Spinal cord (tissue), 10 donors: ENCODE results near the gene NMS. TPM values are rescaled to one million over a fixed set of nuclear protein-coding genes. Genes with fewer than 3 reads are reported as not detected.
A peak's percentile ranks its signal among the peaks of the same experiment; 100 is the strongest.

Source experiments
- DNase-seq, 6 donors: peaks; one replicate each; pipeline versions ENCODE4 v3.0.0 to v3.0.0-alpha.2; 2013 to 2015; ENCODE audit warnings: low spot score in 6 of 6, low read depth in 4 of 6
- H3K27ac ChIP-seq: one replicate; pipeline ENCODE4 v1.5.1; 2013; ENCODE audit warnings: low read depth, low read length, control low read depth
- H3K27me3 ChIP-seq: one replicate; pipeline ENCODE4 v1.6.1; 2013; ENCODE audit warnings: low read length; ENCODE audit not compliant: control insufficient read depth, insufficient read depth
- H3K36me3 ChIP-seq: one replicate; pipeline ENCODE4 v1.6.1; 2013; ENCODE audit warnings: low read length; ENCODE audit not compliant: control insufficient read depth, insufficient read depth
- H3K4me1 ChIP-seq: one replicate; pipeline ENCODE4 v1.6.1; 2013; ENCODE audit warnings: low read length; ENCODE audit not compliant: control insufficient read depth, insufficient read depth
- H3K4me3 ChIP-seq: one replicate; pipeline ENCODE4 v1.5.1; 2013; ENCODE audit warnings: low read depth, low read length, control low read depth
- H3K9me3 ChIP-seq: one replicate; pipeline ENCODE4 v1.6.1; 2013; ENCODE audit warnings: low read length; ENCODE audit not compliant: control insufficient read depth, insufficient read depth
- WGBS: methylation state at CpG from one replicate; pipeline ENCODE4 v1.1.5; 2013; ENCODE audit warnings: missing lambda C conversion rate; ENCODE audit not compliant: insufficient coverage; 5-methylcytosine and 5-hydroxymethylcytosine counted together
- polyA plus RNA-seq, 2 donors: library from polyadenylated mRNA; unstranded; fragments of 120-200 nt; gene quantifications; one replicate each; pipeline ENCODE4 v1.2.1, GENCODE V29; 2013; ENCODE audit not compliant: insufficient read length in 2 of 2
- total RNA-seq, 2 donors: library from RNA; depleted of rRNA in 1 of 2; stranded (reverse); fragments of 120-200 nt in 1 of 2; fragments of >200 nt in 1 of 2; gene quantifications; one replicate each; pipeline versions ENCODE4 v1.2.3 to v1.2.4, GENCODE V29; 2013 to 2014
- donor health status: healthy.

Gene NMS
- total and polyA plus RNA-seq, 4 donors = 0.44 to 4.0 (median 2.1) TPM

DNA sequence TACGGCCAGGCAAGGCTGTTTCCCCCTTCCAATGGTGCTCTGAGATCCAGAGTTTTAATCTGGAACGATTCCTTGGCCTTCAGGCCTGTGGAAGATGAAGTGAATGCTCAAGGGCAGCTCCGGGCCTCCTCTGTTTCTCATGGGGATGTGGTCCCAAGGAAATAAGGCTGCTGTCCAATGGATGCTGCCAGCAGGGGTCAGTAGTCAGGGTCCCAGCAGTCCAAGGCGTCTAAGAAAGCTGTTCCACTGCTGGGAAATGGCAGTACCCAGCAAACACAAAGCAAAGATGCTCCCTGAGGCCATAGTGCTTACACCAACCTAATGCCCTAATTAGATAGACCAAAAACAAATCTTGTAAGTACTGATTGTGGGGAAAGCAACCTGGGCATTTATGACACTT, 12.5 kb downstream of the NMS start:
- DNase-seq = no peak
- no peaks in the 10 kb centered on the region for H3K9me3 ChIP-seq
- no peaks in the 10 kb centered on the region for H3K36me3 ChIP-seq
- no peak overlapping the region for H3K27ac ChIP-seq
- H3K4me1 ChIP-seq = no peaks in the 10 kb centered on the region
- 64% methylated on average over 4 of the region's 4 CpGs for WGBS
- no peaks in the 10 kb centered on the region for H3K27me3 ChIP-seq
- H3K4me3 ChIP-seq = no peak overlapping the region

DNA sequence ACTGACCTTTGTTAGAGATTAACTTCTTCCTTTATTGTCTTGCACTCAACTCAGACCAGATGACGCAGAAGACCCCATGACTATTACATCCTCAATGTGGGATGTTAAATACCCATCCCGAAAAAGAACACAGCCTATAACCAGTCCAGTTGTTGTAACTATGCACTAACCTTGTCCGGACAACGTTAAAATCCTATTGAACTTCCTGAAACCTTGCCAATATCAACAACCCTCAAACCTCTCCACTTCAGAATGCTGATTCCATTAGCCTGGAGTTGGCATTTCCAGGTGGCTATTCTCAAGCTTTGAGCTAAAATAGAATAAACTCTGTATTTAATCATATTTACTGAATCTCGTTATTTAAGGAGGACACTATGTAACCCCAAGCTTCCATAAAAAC, 13.6 kb downstream of the NMS start:
- no peaks in the 10 kb centered on the region for H3K36me3 ChIP-seq
- DNase-seq = no peak
- H3K9me3 ChIP-seq = no peaks in the 10 kb centered on the region
- H3K4me1 ChIP-seq = no peaks in the 10 kb centered on the region
- H3K4me3 ChIP-seq = no peak overlapping the region
- no peaks in the 10 kb centered on the region for H3K27me3 ChIP-seq
- 65% methylated on average over 4 of the region's 5 CpGs for WGBS
- H3K27ac ChIP-seq = no peak overlapping the region

DNA sequence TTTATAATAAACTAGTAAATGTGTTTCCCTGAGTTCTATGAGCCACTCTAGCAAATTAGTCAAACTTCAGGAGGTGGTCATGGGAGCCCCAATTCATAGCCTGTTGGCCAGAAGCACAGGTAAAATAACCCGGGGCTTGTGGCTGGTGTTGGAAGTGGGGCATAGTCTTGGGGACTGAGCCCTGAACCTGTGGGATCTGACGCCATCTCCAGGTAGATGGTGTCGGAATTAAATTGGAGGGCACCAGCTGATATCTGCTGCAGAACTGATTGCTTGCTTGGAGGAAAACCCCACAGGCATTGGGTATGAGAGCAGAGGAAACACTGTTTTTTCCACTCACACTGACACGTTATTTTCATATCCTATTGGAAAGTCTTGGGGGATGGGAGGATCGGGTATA, 14.1 kb downstream of the NMS start:
- Histone ChIP-seq H3K36me3 (no peaks in the 10 kb centered on the region), H3K9me3 (no peaks in the 10 kb centered on the region), H3K27me3 (no peaks in the 10 kb centered on the region), H3K4me1 (no peaks in the 10 kb centered on the region), H3K4me3 (no peak overlapping the region), H3K27ac (no peak overlapping the region)
- WGBS = 82% methylated on average over 3 of the region's 5 CpGs
- no peak for DNase-seq

DNA sequence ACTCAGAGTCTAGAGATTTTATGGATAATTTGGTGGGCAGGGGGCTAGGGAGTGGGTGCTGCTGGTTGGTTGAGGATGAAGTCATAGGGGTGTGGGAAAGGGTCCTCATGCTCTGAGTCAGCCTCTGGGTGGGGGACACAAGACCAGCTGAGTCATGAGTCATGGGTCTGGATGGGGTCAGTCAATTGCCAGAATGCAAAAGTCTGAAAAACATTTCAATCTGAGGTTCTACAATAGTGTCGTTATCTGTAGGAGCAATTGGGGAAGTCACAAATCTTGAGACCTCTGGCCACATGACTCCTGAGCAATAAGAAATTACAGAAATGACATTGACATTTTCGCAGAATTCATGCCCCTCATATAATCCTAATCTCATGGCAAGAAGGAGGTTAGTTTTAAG, 15.1 kb downstream of the NMS start:
- H3K36me3 ChIP-seq = no peaks in the 10 kb centered on the region
- H3K4me3 ChIP-seq = no peak overlapping the region
- no peak overlapping the region for H3K27ac ChIP-seq
- 80% methylated on average over 1 of the region's 2 CpGs for WGBS
- H3K9me3 ChIP-seq = no peaks in the 10 kb centered on the region
- H3K4me1 ChIP-seq = no peaks in the 10 kb centered on the region
- no peaks in the 10 kb centered on the region for H3K27me3 ChIP-seq
- no peak for DNase-seq

DNA sequence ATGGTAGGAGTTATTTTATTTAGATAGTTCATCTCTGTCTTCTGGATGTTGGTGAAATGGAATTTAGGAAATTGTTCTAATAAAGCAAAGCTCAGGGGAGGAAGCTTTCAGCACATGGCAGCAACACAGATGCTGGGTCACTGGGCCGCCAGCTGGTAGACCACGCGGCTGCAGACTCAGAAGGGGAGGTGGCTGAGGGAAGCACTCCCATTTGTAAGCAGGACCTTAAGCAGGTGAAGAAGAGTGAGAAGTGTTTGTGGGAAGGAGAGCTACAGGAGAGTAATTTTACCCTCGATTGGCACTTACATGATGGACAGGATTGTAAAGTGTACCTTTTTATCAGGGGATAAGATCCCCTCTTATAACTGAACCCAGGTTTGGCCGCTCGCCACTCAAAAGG, 24.4 kb downstream of the NMS start:
- H3K36me3 ChIP-seq = no peaks in the 10 kb centered on the region
- no peaks in the 10 kb centered on the region for H3K27me3 ChIP-seq
- H3K4me3 ChIP-seq = no peak overlapping the region
- H3K9me3 ChIP-seq = peaks cover 2% of the 10 kb centered on the region
- no peak overlapping the region for H3K27ac ChIP-seq
- no peaks in the 10 kb centered on the region for H3K4me1 ChIP-seq
- WGBS = 83% methylated on average over 5 of the region's 6 CpGs
- no peak for DNase-seq

DNA sequence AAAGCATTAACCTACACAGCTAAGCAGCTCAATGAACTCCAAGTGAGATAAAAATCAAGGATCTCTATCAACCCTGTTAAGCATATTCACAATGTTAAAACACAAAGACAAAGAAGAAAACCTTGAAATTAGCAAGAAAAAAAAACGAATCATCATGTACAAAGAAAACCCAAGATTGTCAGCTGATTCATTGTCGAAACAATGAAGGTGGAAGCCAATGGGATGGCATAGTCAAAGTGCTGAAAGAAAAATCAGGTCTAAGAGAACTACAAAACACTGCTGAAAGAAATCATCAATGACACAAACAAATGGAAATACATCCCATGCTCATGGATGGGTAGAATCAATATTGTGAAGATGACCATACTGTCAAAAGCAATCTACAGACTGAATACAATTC, 32.5 kb downstream of the NMS start:
- no peak for DNase-seq
- no CpG with 5 or more reads among the region's 2 CpGs for WGBS
- H3K9me3 ChIP-seq = no peaks in the 10 kb centered on the region
- H3K27ac ChIP-seq = no peak overlapping the region
- H3K27me3 ChIP-seq = no peaks in the 10 kb centered on the region
- no peak overlapping the region for H3K4me3 ChIP-seq
- H3K36me3 ChIP-seq = no peaks in the 10 kb centered on the region
- no peaks in the 10 kb centered on the region for H3K4me1 ChIP-seq

DNA sequence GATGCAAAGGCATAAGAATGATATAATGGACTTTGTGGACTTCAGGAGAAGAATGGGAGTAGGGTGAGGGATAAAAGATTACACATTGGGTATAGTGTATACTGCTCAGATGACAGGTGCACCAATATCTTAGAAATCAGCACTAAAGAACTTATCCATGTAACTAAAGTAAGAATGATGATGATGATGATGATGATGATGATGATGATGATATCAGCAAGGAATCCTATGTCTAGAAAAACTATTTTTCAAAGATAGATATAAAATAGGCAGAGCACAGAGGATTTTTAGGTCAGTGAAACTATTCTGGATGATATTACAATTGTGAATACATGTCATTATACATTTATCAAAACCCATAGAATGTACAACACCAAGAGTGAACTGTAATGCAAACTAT, 34.3 kb downstream of the NMS start:
- no peaks in the 10 kb centered on the region for H3K4me1 ChIP-seq
- no peaks in the 10 kb centered on the region for H3K9me3 ChIP-seq
- no peaks in the 10 kb centered on the region for H3K27me3 ChIP-seq
- H3K36me3 ChIP-seq = no peaks in the 10 kb centered on the region
- no peak for DNase-seq
- H3K27ac ChIP-seq = no peak overlapping the region
- no peak overlapping the region for H3K4me3 ChIP-seq

DNA sequence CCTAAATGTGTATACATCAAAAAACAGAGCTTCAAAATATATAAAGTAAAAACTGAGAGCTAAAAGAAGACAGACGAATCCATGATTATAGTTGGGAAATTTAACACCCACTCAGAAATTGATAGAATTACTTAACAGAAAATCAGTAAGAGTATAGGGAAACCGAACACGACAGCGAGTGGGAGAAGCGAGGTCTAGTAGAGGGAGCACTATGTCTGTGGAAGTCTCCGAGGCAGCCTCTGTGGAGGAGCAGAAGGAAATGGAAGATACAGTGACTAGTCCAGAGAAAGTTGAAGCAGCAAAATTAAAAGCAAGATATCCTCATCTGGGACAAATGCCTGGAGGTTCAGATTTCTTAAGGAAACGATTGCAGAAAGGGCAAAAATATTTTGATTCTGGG, 38.8 kb downstream of the NMS start:
- WGBS = 89% methylated on average over 5 of the region's 7 CpGs
- Histone ChIP-seq H3K27ac (no peak overlapping the region), H3K4me3 (no peak overlapping the region), H3K9me3 (no peaks in the 10 kb centered on the region), H3K36me3 (no peaks in the 10 kb centered on the region), H3K27me3 (no peaks in the 10 kb centered on the region), H3K4me1 (no peaks in the 10 kb centered on the region)
- no peak for DNase-seq

DNA sequence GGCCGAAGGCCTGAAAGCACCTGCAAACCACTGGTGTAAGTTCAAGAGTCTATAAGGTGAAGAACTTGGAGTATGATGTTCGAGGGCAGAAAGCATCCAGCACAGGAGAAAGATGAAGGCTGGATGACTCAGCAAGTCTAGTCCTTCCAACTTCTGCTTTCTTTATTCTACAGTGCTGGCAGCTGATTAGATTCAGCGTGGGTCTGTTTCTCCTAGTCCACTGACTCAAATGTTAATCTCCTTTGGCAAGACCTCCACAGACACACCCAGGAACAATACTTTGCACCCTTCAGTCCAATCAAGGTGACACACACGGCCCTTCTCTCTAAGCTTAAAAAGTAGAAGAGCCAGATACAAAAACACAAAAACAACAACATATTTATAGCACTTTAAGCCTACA, 43.4 kb downstream of the NMS start:
- Histone ChIP-seq H3K27ac (no peak overlapping the region), H3K27me3 (no peaks in the 10 kb centered on the region), H3K4me1 (no peaks in the 10 kb centered on the region), H3K36me3 (no peaks in the 10 kb centered on the region), H3K4me3 (no peak overlapping the region), H3K9me3 (no peaks in the 10 kb centered on the region)
- no peak for DNase-seq
- WGBS = 78% methylated on average over 4 of the region's 4 CpGs

DNA sequence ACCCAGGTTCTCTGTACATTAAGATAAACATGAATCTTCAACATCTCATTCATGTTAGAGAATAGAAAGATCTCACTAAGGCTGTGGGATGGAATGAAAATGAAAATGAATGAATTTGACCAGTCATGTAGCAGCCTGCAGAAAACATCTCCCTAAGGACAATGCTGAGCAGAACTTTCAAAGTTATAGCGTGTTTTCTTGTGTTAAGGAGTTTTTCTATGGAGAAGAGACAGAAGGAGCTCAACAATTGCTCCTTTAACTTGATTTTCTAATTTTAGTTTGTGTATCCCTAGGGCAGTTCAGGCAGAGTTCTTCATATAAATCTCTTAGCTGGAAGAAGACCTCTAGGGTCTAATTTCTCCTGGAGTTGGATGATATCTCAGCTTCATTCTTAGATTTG, 47.3 kb downstream of the NMS start:
- no peaks in the 10 kb centered on the region for H3K9me3 ChIP-seq
- no peaks in the 10 kb centered on the region for H3K27me3 ChIP-seq
- H3K27ac ChIP-seq = no peak overlapping the region
- H3K4me1 ChIP-seq = no peaks in the 10 kb centered on the region
- H3K4me3 ChIP-seq = no peak overlapping the region
- H3K36me3 ChIP-seq = no peaks in the 10 kb centered on the region
- no CpG with 5 or more reads among the region's 1 CpG for WGBS
- peak in 1 of 6 donors; percentile 28 for DNase-seq
